ENCODE measurements around the gene PFKL.

- TF ChIP-seq POLR2AphosphoS5 (IDR thresholded peaks at IDR 0.05; ENCODE audit: borderline replicate concordance, low read depth, low read length) = no peak
- no peak for TF ChIP-seq EZH2 (IDR thresholded peaks at IDR 0.05)
- TF ChIP-seq FOXP2 (optimal IDR thresholded peaks at IDR 0.05; ENCODE audit: control extremely low read depth, extremely low read length, insufficient read depth) = no peak
These were observed 8.5 kb upstream of the PFKL start for GRCh38 chr21:44291078-44291935.
